SHP77 (cell line): Measurements from ENCODE around the gene HSD3B2.

Source experiments
- DNase-seq, 2 experiments: peaks; one replicate each; lab custom pipeline; 2025; lab: John Stamatoyannopoulos, UW

The HSD3B2 gene

DNA sequence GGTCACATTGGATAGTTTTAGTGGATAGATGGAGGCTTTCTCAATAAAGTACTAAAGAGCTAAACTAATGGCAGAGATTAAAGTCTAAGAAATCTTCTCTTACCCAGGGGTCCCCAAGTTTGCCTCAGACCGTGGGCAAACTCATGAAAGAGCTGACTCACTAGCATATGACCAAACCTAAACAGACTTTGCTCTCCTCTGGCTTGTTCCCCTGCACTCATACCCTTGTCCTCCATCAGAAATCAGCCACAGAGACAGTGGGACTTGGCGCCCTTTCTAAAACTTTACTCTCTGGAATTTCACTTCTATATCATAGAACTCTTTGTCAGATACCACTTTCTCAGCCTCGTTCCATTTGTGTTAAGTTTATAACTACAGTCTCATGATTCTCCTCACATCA lies 17.0 kb upstream of the HSD3B2 start:
- no peak for DNase-seq

- DNase-seq = no peak
These were observed 10.2 kb upstream of the HSD3B2 start for GRCh38 chr1:119404736-119405135.

DNA sequence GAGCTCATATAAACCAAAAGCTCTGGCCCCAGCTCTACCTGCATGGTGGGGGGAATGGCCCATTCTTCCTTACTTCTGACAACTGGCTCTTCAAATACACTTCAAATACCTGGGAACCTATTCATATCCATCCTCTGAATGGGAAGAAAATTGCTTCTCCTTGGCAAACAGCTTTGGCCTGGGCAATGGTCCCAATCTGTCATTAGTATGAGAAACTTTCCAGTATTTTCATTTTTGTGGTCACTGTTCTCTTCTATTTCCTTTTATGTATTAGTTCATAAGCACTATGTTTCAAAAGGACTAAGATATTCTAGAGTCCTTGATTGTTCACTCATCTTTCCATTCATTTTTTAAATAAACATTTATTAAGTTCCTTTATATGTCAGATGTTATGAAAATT lies 5.2 kb upstream of the HSD3B2 start:
- DNase-seq = no peak

DNA sequence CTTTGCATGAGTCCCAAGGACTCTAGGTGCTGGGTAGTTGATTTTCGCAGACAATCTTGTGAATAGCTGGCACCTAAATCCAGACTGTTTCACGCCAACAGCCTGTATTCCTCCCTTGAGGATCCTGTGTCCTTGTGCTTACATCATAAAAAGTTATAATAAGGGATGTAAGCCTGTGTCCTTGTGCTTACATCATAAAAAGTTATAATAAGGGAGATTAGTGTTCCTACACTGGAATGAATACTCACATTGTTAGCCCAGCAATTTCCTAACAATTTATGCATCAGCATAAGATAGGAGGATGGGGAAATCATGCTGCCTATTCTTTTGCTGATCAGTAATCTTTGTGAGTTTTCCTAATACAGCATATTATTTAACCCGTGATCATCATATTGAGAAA lies 4.0 kb upstream of the HSD3B2 start:
- no peak for DNase-seq

DNA sequence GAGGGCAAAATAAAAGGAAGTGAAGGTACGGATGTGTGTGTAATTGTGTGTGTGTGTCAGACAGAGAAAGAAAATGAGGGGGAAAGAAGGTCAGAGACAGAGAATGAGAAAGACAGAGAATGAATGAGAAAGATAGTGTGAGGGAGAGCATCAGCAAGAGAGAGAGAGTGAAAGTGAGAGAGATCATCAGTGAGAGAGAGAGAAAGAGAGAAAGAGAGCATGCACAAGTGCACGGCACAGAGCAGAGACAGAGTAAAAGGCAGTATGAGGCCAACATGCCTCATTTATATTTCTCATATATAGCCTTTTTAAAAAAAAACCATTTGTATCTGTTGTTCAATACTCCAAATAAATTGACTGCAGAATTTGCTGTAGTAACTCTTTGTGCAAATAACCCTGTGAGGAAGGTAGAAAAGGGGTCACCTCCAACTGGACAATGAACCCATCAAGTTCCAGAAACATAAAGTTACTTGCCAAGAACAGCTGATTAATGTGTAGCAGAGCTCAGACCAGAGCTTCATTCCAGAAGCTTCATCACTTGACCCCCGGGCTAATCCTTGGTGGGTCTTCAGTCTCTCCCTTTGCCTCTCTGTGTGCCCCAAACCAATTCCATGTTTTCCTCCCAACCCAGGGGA lies 1.2 kb downstream of the HSD3B2 start:
- no peak for DNase-seq

DNA sequence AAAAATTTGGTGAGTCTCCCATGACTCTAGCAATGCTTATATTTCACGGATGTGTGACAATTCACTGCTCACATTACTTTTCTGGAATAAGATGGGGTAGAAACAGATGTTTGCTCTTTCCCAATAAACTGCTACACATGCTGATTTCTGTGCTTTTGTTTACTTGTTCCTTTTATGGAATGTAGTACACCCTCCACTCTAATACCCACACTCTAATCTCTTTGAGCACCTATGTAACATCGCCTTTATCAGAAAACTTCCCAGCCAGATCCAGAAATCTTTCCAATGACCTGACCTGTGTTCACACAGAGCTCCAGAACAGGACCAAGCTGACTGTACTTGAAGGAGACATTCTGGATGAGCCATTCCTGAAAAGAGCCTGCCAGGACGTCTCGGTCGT lies 4.2 kb downstream of the HSD3B2 start:
- no peak for DNase-seq

DNA sequence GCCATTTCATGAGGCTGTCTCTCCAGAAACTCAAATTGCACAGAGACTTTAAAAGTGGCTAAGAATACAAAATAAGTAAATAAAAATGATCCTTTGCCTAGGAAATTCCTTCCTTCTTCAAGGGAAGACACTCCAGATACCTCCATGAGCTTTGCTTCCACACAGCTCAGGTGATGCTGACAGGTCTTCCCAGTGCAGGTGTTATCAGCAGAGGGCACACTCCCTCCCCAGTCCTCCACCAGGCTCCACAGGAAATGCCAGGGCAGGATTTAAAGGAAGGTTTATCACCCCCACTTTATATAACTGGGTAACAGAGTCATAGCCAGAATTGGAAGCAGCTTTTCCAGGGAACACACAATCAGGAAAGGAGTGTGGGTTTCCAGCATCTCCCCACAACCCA lies 5.7 kb downstream of the HSD3B2 start:
- DNase-seq = no peak

- DNase-seq = no peak
These were observed 7.7 kb downstream of the HSD3B2 start for GRCh38 chr1:119422631-119423030.

GRCh38 chr1:119428991-119429390 lies 14.0 kb downstream of the HSD3B2 start:
- DNase-seq = no peak

DNA sequence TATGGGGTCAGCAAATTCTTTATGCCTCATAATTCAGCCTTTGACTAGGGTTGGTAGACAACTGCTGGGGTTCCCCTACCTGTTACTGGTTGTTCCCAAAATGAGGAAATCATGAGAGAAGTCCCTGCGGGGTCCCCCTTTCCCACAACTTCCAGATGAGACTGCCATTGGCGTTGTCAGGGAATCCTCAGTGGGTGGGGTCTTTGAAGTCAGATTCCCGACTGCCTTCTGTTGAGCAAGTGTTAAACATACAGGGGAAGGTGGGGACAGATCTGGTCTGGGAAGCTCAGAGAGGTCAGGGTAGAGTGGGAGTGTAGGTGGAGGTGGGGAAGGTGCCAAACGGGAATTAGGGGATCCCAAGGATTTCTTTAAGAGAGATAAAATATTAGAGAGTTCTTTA lies 14.7 kb downstream of the HSD3B2 start:
- DNase-seq = no peak

DNA sequence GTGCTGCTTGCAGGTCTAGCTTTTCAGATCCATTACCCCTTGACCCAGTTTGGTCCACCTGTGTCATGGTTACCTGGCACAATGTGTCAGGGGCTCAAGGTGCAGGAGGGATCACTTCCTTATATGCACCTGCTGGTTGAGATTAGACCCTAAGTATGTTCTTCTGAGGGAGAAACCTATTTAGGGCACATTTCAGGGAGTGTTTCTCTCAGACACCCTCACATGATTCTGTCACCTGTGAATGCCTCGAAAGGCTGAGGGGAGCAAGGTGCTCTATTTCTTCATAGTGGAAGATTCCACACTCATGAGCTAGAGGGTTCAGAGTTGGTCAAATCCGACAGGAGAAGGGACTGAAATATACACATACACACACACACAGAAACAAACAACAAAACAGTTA lies 15.5 kb downstream of the HSD3B2 start:
- no peak for DNase-seq

GRCh38 chr1:119431836-119432235 lies 16.9 kb downstream of the HSD3B2 start:
- no peak for DNase-seq

DNA sequence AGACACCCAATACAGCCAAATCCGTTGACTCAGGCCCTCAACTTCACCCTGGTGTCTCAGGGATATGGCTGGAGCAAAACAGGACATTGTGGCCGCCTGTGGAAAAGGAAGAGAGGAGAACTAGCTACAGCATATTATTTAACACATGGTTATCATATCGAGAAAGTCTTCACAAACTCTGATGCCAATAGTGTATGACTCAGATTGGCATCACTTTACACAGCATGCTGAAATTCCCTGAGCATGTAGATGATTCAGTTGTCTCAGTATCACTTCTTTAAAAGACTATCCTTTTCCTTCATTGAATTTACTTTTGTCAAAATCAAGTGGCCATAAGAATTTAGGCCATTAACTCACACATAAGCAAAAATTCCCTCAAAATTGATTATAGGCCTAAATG lies 20.1 kb downstream of the HSD3B2 start:
- DNase-seq = no peak

DNA sequence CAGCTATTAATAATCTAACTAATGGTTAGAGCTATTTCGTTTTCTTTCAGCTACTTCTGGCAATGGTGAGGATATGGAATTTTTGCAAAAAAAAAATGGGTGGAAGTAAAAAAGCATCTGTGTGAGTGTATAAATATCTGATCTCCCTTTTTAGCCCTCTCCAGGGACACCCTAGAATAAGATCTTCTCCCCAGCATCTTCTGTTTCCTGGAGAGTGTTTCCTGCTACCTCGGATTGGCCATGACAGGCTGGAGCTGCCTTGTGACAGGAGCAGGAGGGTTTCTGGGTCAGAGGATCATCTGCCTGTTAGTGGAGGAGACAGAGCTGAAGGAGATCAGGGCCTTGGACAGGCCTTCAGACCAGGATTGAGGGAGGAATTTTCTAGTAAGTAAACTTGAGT lies 23.8 kb downstream of the HSD3B2 start:
- DNase-seq = no peak

- no peak for DNase-seq
These were observed 25.9 kb downstream of the HSD3B2 start for GRCh38 chr1:119440721-119441307.

DNA sequence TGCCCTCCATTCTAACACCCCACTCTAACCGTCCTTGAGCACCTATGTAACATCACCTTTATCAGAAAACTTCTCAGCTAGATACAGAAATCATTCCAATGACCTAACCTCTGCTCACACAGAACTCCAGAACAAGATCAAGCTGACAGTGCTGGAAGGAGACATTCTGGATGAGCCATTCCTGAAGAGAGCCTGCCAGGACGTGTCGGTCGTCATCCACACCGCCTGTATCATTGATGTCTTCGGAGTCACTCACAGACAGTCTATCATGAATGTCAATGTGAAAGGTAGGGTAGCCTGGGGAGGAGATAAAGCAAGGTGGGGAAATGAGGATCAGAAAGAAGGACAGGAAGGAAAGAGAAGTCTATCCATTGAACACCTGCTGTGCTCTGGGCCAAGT lies 27.8 kb downstream of the HSD3B2 start:
- DNase-seq = no peak

- no peak for DNase-seq
These were observed 31.4 kb downstream of the HSD3B2 start for GRCh38 chr1:119446321-119446720.

- DNase-seq = no peak
These were observed 32.6 kb downstream of the HSD3B2 start for GRCh38 chr1:119447344-119448126.

- no peak for DNase-seq
These were observed 33.2 kb downstream of the HSD3B2 start for GRCh38 chr1:119448127-119448511.

DNA sequence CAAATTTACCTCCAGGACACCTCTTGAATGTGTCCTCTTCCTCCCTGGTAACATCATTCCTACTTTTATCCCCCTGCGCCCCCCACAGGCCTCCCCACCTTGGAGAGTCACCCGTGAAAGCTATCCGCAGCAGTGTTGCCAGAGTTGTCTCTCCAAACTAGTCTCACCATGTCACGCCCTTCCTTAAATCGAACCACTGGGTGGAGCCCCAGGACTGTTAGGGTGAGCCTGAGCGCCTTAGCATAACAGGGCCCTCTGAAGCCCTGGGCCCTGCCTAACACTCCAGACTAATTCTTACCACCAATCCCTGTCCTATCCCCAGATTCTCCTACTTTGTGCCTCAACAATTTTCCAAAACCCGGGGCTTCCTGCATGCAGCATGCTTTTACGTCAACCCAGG lies 35.0 kb downstream of the HSD3B2 start:
- DNase-seq = peak in 1 of 2 experiments; percentile 2

DNA sequence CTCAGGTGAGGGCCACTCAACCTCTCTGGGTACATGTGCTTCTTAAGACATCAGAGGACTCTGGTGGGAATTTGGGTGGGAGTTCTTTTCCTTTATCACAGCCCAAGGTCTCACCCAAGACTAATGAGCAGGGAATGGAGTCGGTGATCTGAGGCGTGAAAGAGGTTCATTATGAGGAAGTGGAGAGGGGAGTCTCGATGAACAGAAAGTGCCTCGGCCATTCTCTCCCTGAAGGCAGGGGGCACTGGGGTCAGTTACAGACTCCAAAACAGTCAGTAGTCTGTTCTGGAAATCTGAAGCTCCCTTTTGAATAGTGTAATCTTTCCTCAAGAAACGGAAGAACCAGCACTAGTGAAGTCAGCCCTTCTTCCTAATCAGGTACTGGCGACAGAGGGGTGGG lies 36.2 kb downstream of the HSD3B2 start:
- DNase-seq = no peak

- DNase-seq = no peak
These were observed 37.1 kb downstream of the HSD3B2 start for GRCh38 chr1:119452091-119452490.

- DNase-seq = no peak
These were observed 38.1 kb downstream of the HSD3B2 start for GRCh38 chr1:119453021-119453420.

GRCh38 chr1:119462964-119463363 lies 48.0 kb downstream of the HSD3B2 start:
- no peak for DNase-seq
